Suprapubic skin (tissue), 3 donors: Measurements from ENCODE around the gene PRRC2B.

ENCODE experiments used
- CTCF ChIP-seq, 2 donors: fragments of 200-600 bp in 1 of 2; fragments of 450-650 bp in 1 of 2; sonication (generic) in 1 of 2; IDR thresholded peaks; one replicate each; pipeline ENCODE4 v1.5.1; 2016 to 2019; ENCODE audit warnings: antibody characterized with exemption in 2 of 2, mild to moderate bottlenecking in 1 of 2, moderate library complexity in 1 of 2
- POLR2AphosphoS5 ChIP-seq, 3 donors: sonication (generic); formaldehyde crosslinking; IDR thresholded peaks; one replicate each; pipeline ENCODE4 v1.6.1; 2017; ENCODE audit warnings: antibody characterized with exemption in 3 of 3

DNA sequence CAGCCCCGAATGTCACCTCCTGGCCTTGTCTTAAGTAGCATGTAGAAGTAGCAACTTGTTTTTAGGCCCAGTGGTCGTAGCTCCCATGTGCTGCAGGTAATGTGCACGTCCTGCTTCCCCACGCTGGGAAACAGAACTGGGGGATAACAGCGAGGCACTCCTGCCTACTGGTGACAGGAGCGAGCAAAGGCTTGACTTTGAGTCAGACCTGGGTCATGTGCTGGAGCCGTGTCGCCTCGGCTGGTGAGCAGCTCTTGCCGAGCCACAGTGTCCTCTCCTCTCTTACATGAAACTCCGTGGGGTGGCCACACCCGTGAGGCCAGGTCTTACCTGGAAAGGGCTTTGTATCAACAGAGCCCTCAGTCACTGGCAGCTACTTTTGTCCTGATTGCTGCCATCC is 91.3 kb downstream of the PRRC2B start:
- TF ChIP-seq CTCF (IDR thresholded peaks at IDR 0.05) = no peak
- no peak for TF ChIP-seq POLR2AphosphoS5 (IDR thresholded peaks at IDR 0.05)
